Measurements from ENCODE around the gene ZNF222.

The ZNF222 gene

GRCh38 chr19:44025217-44025936 is at the start of gene ZNF222:
Gene ZNF222 (plus strand): TSS chr19:44025379. CDS start chr19:44025437, 58 bp downstream.
- TF ChIP-seq GATA3 (IDR thresholded peaks at IDR 0.05; ENCODE audit: low read depth, low read length), result no peak
- no peak for TF ChIP-seq GATA2 (IDR thresholded peaks at IDR 0.05; ENCODE audit: low read depth, low read length)

- no peak for TF ChIP-seq GATA2 (IDR thresholded peaks at IDR 0.05; ENCODE audit: low read depth, low read length)
- TF ChIP-seq GATA3 (IDR thresholded peaks at IDR 0.05; ENCODE audit: low read depth, low read length), result no peak
These were observed 48.4 kb upstream of the ZNF222 start for GRCh38 chr19:43976732-43977131.

GRCh38 chr19:43983544-43983911 is 41.7 kb upstream of the ZNF222 start:
- no peak for TF ChIP-seq GATA3 (IDR thresholded peaks at IDR 0.05; ENCODE audit: low read depth, low read length)
- TF ChIP-seq GATA2 (IDR thresholded peaks at IDR 0.05; ENCODE audit: low read depth, low read length), result no peak

GRCh38 chr19:43983912-43984686 is 41.1 kb upstream of the ZNF222 start, which contains the start of gene ZNF155:
Gene ZNF155 (plus strand): TSS chr19:43984188. CDS start chr19:43988544, 4,356 bp downstream.
- no peak for TF ChIP-seq GATA2 (IDR thresholded peaks at IDR 0.05; ENCODE audit: low read depth, low read length)
- TF ChIP-seq GATA3 (IDR thresholded peaks at IDR 0.05; ENCODE audit: low read depth, low read length), result no peak

GRCh38 chr19:43984687-43985000 is 40.5 kb upstream of the ZNF222 start:
- no peak for TF ChIP-seq GATA3 (IDR thresholded peaks at IDR 0.05; ENCODE audit: low read depth, low read length)
- no peak for TF ChIP-seq GATA2 (IDR thresholded peaks at IDR 0.05; ENCODE audit: low read depth, low read length)

GRCh38 chr19:43997631-43998290 is 27.4 kb upstream of the ZNF222 start:
- TF ChIP-seq GATA3 (IDR thresholded peaks at IDR 0.05; ENCODE audit: low read depth, low read length) (no peak), GATA2 (IDR thresholded peaks at IDR 0.05; ENCODE audit: low read depth, low read length) (no peak)

- TF ChIP-seq GATA2 (IDR thresholded peaks at IDR 0.05; ENCODE audit: low read depth, low read length) (no peak), GATA3 (IDR thresholded peaks at IDR 0.05; ENCODE audit: low read depth, low read length) (no peak)
These were observed 23.0 kb upstream of the ZNF222 start for GRCh38 chr19:44002212-44002565.

GRCh38 chr19:44002566-44003460 is 22.4 kb upstream of the ZNF222 start, which contains the start of gene ZNF230:
Gene ZNF230 (plus strand): TSS chr19:44002957. CDS start chr19:44007079, 4,122 bp downstream.
- TF ChIP-seq GATA2 (IDR thresholded peaks at IDR 0.05; ENCODE audit: low read depth, low read length) (no peak), GATA3 (IDR thresholded peaks at IDR 0.05; ENCODE audit: low read depth, low read length) (no peak)

- TF ChIP-seq GATA3 (IDR thresholded peaks at IDR 0.05; ENCODE audit: low read depth, low read length), result no peak
- no peak for TF ChIP-seq GATA2 (IDR thresholded peaks at IDR 0.05; ENCODE audit: low read depth, low read length)
These were observed 21.6 kb upstream of the ZNF222 start for GRCh38 chr19:44003461-44004009.

GRCh38 chr19:44005973-44006372 is 19.2 kb upstream of the ZNF222 start:
- TF ChIP-seq GATA2 (IDR thresholded peaks at IDR 0.05; ENCODE audit: low read depth, low read length) (no peak), GATA3 (IDR thresholded peaks at IDR 0.05; ENCODE audit: low read depth, low read length) (no peak)

GRCh38 chr19:44007473-44007872 is 17.7 kb upstream of the ZNF222 start:
- TF ChIP-seq GATA3 (IDR thresholded peaks at IDR 0.05; ENCODE audit: low read depth, low read length) (no peak), GATA2 (IDR thresholded peaks at IDR 0.05; ENCODE audit: low read depth, low read length) (no peak)

GRCh38 chr19:44010468-44010867 is 14.7 kb upstream of the ZNF222 start:
- TF ChIP-seq GATA3 (IDR thresholded peaks at IDR 0.05; ENCODE audit: low read depth, low read length), result no peak
- no peak for TF ChIP-seq GATA2 (IDR thresholded peaks at IDR 0.05; ENCODE audit: low read depth, low read length)

GRCh38 chr19:44019498-44019897 is 5.7 kb upstream of the ZNF222 start:
- TF ChIP-seq GATA3 (IDR thresholded peaks at IDR 0.05; ENCODE audit: low read depth, low read length) (no peak), GATA2 (IDR thresholded peaks at IDR 0.05; ENCODE audit: low read depth, low read length) (no peak)

All from SH-SY5Y (cell line).